C1 segment of cervical spinal cord (tissue), 14 donors: ENCODE measurements around the gene OR13C9.
"Not testable (repeated sequence)": the region's sequence is repeated elsewhere in the genome, so short reads cannot be mapped to it uniquely, and the experiment has no call there.

Experiments used
- DNase-seq, 14 donors: peaks; one replicate each; lab custom pipeline; 2025; lab: John Stamatoyannopoulos, UW

OR13C9 gene, protein sequence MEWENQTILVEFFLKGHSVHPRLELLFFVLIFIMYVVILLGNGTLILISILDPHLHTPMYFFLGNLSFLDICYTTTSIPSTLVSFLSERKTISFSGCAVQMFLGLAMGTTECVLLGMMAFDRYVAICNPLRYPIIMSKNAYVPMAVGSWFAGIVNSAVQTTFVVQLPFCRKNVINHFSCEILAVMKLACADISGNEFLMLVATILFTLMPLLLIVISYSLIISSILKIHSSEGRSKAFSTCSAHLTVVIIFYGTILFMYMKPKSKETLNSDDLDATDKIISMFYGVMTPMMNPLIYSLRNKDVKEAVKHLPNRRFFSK

DNA sequence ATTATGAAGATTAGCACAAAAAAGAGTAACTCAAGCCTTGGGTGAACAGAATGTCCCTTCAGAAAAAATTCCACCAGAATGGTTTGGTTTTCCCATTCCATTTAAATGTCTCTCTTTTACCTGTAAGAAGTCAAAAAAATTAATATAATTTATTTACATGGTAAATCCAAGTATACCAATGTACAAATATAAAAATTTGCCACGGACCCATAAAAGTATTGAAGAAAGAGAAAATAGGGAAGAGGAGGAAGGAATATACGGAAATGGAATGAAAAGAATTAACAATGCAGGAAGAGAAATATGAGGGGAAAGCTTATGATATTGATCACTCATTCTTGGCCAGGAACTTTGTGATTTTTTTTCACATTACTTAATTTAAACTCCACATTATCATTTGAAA is at the start of gene OR13C9:
TSS of gene OR13C9 (minus strand) at position 101 of the 400 bp plus-strand sequence. CDS start at position 101, 0 bp downstream.
- no peak for DNase-seq

DNA sequence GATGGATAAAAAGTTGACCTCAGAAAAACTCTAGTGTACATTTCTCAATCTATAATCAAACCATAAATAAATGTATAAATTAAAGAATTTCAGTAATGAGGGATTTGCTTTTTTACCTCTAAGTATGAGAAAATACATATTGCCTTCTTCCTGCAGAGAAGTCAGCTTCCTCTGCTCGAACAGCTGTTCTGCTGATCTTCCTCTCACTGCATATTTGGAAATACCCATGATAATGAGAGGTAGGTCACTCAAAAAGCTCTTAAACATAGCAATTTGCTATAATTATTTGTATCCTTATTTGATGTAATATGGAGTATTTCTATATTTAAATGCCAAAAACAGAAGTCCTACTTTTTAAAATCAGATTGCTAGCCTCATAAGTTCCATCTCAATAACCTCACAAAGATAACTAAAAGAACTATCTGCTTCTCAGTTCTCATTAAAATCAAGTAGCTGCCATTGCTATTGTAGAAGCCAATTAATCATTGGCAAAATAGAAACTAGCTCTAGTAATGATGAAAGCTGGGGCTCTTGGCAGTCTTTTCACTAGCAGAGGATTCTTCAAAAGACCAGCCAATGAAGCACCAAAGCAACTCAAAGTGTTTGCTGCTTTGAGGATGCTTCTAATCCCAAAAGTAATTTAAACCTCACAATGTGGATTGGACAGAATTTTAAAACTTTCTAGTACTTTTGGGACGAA is 40.6 kb upstream of the OR13C9 start:
- DNase-seq = no peak

DNA sequence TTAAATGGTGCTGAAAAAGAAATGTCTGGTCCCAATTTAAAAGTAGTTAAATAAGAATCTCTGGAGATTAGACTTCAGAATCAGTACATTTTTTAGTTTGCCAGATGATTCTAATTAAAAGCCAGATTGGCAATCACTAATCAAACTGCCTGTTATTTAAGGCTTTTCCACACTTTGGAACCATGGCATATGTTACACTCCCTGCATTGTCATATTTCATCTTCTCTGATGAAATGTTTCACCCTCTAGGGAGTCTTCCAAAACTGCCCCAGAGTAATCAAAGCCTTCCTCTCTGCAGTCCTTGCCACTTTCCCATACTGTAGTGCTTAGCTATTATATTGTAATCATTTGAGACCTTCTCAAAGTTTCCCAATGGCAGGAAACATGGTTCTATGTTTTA is 17.5 kb upstream of the OR13C9 start:
- no peak for DNase-seq

- no peak for DNase-seq
These were observed 16.0 kb upstream of the OR13C9 start for GRCh38 chr9:104633976-104634520.

DNA sequence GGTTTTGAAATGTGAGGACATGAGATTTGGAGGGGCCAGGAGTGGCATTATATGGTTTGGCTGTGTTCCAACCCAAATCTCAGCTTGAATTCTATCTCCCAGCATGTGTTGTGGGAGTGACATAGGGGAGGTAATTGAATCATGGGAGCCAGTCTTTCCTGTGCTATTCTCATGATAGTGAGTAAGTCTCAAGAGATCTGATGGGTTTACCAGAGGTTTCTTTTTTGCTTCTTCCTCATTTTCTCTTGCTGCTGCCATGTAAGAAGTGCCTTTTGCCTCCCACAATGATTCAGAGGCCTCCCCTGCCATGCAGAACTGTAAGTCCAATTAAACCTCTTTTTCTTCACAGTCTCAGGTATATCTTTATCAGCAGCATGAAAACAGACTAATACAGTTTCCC is 8.0 kb upstream of the OR13C9 start:
- not testable (repeated sequence) for DNase-seq

GRCh38 chr9:104617418-104617817 is 586 bp downstream of the OR13C9 start:
- DNase-seq = no peak

- no peak for DNase-seq
These were observed 6.8 kb downstream of the OR13C9 start for GRCh38 chr9:104611213-104611612.

DNA sequence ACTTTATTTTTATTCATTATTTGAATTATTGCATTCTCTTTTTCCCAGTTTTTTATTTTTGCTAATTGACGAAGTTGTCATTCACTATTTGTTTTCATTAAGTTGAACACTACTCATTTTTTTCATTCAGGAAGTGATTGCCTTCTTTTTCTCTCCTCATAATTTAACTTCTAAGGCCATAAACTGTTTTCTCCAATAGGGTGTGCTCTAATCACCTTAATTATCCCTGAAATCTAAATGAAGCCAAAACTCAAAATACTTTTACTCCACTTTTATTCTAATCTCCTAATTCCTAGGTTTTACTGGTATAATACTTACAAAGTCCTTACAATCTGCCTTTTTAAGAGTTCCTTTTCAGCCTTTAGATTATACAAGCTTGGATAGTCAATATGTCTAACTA is 9.7 kb downstream of the OR13C9 start:
- DNase-seq = no peak

GRCh38 chr9:104606152-104606551 is 11.9 kb downstream of the OR13C9 start:
- no peak for DNase-seq

GRCh38 chr9:104605527-104605926 is 12.5 kb downstream of the OR13C9 start, which contains the start of gene OR13C2:
Gene OR13C2, minus strand, starts transcription at chr9:104605627. Its CDS starts 0 bp downstream, at chr9:104605627.
- DNase-seq = not testable (repeated sequence)

GRCh38 chr9:104604801-104605200 is 13.2 kb downstream of the OR13C9 start:
- no peak for DNase-seq

GRCh38 chr9:104599313-104599712 is 18.7 kb downstream of the OR13C9 start, which contains the start of gene OR13C5:
Gene OR13C5, minus strand, starts transcription at chr9:104599413. Its CDS starts 0 bp downstream, at chr9:104599413.
- DNase-seq = not testable (repeated sequence)

- DNase-seq = not testable (repeated sequence)
These were observed 19.3 kb downstream of the OR13C9 start for GRCh38 chr9:104598749-104599148.

- no peak for DNase-seq
These were observed 28.4 kb downstream of the OR13C9 start for GRCh38 chr9:104589626-104590025.

- DNase-seq = no peak
These were observed 31.4 kb downstream of the OR13C9 start for GRCh38 chr9:104586496-104587180.

DNA sequence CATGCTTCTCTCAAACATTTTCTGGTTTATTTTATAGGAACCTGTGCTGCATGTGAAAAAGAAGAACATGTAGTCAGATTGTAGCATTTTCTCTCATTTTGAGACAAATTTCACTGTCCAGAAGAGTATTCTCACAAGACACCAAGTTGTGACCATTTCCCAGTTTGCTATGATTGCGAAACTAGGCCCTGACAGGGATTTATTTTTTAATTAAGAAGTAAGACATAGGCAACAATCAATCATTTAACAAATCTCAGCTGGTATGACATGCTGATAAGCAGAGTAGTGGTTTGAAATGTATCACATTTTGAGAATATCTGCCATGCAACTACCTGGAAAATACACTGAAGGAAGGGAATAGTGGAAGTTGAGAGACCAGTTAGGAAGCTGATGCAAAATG is 37.4 kb downstream of the OR13C9 start:
- DNase-seq = no peak

DNA sequence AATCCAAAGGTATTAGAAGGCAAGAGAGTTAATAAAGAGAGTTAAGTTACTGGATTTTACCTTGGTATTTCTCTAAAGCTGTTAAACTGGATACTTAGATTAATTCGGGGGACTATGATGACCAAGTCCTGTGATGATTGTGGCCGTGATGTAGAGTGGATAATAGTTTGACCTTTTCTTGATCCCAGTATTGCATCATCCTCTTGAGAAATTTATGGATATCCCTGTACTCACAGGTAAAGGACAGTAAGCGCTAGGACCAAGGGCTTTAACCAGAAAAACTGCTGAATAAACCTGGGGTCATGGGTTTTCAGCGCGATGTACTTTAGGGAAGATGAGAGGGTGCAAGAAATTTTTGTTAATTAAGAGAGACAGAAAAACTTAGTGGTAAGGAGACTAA is 40.7 kb downstream of the OR13C9 start:
- DNase-seq = no peak

DNA sequence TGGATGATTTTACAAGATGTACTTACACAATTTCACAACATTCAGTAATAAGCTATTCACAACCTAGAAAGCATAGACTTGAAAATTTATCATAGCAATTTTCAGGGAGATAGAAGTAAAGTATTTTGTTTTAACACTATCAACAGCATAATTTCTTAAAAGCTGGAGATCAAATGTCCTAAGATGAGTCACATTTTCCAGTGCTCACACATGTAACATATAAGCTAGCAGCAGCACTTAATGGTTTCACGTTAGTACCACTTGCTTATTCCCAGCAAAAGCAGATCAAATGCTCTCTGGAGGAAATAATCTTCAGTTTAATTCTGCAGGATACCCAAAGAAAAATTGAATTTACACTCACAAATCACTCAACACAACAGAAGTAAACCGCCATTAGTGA is 42.5 kb downstream of the OR13C9 start:
- no peak for DNase-seq

DNA sequence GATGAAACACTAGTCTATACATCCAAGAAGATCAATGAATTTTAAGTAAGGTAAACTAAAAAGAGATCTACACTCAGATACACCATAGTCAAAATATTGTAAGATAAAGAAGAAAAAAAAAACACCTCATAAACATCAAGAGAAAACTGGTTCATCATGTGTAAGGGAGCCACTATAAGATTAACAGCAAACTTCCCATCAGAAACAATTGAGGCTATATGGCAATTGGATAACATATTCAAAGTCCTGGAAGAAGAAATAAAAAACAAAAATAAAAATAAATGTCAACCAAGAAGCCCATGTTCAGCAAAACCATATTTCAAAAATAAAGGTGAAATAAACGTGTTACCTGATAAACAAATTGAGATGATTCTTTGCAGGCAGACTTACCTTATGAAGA is 45.4 kb downstream of the OR13C9 start:
- no peak for DNase-seq

DNA sequence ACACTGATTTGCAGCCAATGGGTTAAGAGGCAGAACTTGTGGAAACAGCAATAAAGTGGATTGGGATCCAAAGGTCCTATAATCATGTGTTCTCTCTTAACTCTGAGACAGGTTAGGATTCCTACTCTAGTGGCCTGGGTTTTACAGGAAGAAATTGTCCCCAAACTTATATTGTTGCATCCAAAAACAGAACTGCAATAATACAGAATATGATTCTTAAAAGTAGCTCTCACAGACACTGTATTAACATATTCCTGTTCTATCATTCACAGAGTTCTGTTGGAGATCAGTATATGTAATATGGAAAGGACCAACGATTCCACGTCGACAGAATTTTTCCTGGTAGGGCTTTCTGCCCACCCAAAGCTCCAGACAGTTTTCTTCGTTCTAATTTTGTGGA is 49.1 kb downstream of the OR13C9 start, which contains the start of gene OR13C8:
TSS of gene OR13C8 (plus strand) at position 301 of the 400 bp plus-strand sequence. CDS start at position 301, 0 bp downstream.
- no peak for DNase-seq
